Measurements from ENCODE around the gene DVL3.

Gene DVL3

GRCh38 chr3:184176377-184177330, 21.5 kb downstream of the DVL3 start:
- DNase-seq (ENCODE audit: insufficient read length, low spot score), result no peak
- FAIRE-seq, result no peak

- DNase-seq (ENCODE audit: insufficient read length, low spot score), result no peak
- no peak for FAIRE-seq
Measured at GRCh38 chr3:184177331-184177731, 22.2 kb downstream of the DVL3 start.

DNA sequence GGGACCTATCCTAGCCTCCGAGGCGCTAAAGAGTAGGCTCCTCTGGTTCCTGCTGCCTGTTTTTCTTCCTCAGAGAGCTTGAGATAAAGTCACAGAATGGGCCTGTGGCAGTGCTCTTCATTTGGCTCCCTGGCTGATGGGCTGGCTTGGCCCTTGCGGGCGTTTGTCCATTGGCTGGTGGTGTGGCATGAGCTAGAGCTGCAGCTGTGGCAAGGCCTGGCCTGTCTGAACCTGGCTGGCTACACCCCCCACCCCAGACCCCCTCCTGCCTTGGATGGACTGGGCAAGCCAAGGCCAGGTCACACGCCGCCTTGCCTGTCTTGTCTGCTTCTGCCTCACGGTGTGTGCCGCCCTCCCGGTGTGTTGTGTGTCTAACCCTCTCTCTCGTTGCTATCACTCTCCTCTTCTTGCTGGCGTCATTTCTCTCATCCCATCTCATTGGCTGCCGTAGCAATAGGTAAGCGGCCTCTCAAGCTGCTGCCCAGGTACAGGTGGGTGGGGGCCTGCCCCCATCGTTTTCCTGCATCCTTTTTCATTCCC, 22.7 kb downstream of the DVL3 start:
- no peak for FAIRE-seq
- DNase-seq (ENCODE audit: insufficient read length, low spot score), result no peak

- no peak for FAIRE-seq
- no peak for DNase-seq (ENCODE audit: insufficient read length, low spot score)
Measured at GRCh38 chr3:184178521-184179138, 23.5 kb downstream of the DVL3 start.

DNA sequence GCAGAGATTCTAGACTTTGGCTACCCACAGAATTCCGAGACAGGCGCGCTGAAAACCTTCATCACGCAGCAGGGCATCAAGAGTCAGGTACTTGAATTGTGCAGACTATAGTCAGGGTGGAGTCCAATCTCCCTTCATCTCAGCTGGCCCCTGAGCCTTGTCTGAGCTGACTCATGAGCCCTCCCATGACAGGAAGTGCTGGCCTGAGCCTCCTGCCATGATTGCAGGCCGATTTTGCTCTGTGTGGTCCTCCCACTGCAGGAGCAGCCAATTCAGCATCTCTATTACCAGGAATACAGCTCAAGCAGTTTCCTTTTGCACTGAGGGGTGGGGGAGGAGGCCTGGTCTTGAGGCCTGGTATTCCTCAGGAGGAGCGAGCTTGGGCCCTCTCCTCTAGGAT, 25.0 kb downstream of the DVL3 start:
- DNase-seq (ENCODE audit: insufficient read length, low spot score), result no peak
- no peak for FAIRE-seq

DNA sequence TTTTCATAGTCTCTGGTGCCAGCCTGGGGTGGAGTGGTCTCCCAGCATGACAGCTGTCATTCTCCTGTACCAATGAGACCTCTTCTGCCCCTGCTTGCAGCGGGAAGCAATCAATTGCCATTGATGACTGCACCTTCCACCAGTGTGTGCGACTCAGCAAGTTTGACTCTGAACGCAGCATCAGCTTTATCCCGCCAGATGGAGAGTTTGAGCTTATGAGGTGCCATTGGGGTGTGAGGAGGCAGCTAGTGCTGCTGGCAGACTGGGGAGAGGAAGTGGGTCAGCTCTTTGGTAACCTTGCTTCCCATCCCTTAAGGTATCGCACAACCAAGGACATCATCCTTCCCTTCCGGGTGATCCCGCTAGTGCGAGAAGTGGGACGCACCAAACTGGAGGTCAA, 26.4 kb downstream of the DVL3 start:
- FAIRE-seq (no peak), DNase-seq (ENCODE audit: insufficient read length, low spot score) (no peak)

- DNase-seq (ENCODE audit: insufficient read length, low spot score) (no peak), FAIRE-seq (no peak)
Measured at GRCh38 chr3:184183679-184184078, 28.5 kb downstream of the DVL3 start.

- FAIRE-seq (no peak), DNase-seq (ENCODE audit: insufficient read length, low spot score) (no peak)
Measured at GRCh38 chr3:184184546-184185230, 29.5 kb downstream of the DVL3 start.

DNA sequence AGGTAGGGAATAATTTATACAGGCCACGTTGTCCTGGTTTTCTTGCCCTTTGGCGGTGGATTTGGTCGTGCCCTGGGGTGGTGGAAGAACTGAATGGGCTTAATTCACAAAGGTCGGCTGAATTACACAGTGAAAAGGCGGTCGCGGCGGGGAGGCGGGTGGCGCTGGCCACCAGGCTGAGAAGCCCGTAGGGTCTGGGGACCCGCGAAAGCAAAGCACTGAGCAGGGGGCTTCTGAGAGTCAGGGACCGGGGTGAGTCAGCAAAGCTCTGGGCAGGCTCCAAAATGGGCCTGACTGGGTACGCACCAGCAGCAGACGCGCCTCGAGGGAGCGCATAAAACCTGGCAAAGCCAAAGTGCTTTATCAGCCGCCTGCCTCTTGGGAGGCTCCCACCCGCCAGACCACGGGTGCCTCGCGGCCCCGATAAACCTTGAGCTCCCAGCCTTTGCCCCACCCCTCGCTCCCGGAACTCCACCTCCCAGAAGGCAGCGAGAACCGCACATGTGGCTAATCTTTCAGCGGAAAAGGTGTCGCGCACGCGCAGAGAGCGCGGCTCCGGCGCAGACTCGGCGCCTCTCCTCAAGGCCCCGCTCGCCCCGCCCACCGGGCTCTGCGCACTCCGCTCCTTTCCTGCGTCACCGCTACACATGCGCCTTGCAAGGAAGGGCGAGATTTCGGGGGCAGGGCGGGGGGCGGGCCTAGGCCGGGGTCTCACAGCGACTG, 30.4 kb downstream of the DVL3 start:
- DNase-seq (ENCODE audit: insufficient read length, low spot score), result peak; percentile 96
- FAIRE-seq, result peak; percentile 96

DNA sequence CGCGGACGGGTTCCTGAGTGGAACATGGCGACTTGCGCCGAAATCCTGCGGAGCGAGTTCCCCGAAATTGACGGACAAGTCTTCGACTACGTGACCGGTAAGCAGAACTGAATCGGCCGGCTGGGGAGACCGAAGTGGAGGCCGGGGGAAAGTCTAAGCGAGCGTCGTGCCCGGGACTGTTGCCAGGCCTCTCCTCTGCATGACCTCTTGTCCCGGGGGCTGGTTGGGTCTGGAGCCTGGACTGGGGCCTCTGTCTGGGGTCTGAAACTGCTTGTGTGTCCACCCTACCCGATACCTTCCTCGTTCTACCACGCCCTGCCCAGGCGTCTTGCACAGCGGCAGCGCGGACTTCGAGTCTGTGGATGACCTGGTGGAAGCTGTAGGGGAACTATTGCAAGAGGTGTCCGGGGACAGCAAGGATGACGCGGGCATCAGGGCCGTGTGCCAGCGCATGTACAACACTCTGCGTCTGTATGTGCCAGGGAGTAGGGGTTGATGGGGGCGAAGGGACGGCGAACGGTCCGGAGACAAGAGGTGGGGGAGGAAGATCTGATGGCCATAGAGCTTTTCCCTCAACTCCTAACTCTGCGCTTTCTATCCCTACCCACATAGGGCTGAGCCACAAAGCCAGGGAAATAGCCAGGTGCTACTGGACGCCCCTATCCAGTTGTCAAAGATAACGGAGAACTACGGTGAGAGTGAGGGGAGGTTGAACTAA, 31.2 kb downstream of the DVL3 start, which contains the start of gene ABCF3:
ABCF3 (plus strand) TSS at position 16 of the 718 bp plus-strand sequence; CDS start at position 25, 9 bp downstream.
- no peak for DNase-seq (ENCODE audit: insufficient read length, low spot score)
- peak; percentile 28 for FAIRE-seq

DNA sequence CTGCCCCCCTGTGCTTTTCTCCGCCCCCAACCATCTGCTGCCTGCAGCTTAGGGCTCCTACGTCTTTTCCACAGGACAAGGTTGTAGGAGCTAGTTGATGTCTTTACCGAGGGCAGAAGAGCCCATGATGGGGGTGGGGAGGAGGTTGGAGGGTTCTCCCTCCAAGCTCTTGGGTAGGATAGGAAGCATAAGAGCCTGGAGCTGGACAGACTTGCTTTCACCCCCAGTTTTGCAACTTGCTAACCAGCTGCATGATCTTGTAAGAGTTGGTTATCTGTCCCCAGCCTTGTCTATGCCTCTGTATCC, 31.7 kb downstream of the DVL3 start:
- no peak for FAIRE-seq
- DNase-seq (ENCODE audit: insufficient read length, low spot score), result no peak

- FAIRE-seq (no peak), DNase-seq (ENCODE audit: insufficient read length, low spot score) (no peak)
Measured at GRCh38 chr3:184188080-184188479, 32.9 kb downstream of the DVL3 start.

DNA sequence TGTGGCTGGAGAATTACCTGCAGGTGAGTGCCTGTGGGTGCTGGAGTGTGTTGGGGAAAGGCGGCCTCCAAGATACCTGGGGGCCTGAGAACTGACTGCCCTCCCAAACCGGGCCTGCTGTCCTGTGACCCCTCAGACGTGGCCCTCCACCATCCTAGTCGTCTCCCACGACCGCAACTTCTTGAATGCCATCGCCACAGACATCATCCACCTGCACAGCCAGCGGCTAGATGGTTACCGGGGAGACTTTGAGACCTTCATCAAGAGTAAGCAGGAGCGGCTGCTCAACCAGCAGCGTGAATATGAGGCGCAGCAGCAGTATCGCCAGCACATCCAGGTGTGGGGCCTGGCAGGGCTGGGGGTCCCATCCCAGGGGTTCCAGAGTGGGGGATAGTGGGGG, 34.2 kb downstream of the DVL3 start:
- no peak for DNase-seq (ENCODE audit: insufficient read length, low spot score)
- FAIRE-seq, result no peak

GRCh38 chr3:184192889-184193288, 37.7 kb downstream of the DVL3 start:
- no peak for FAIRE-seq
- no peak for DNase-seq (ENCODE audit: insufficient read length, low spot score)

GRCh38 chr3:184193991-184194539, 38.9 kb downstream of the DVL3 start:
- DNase-seq (ENCODE audit: insufficient read length, low spot score), result no peak
- FAIRE-seq, result no peak

DNA sequence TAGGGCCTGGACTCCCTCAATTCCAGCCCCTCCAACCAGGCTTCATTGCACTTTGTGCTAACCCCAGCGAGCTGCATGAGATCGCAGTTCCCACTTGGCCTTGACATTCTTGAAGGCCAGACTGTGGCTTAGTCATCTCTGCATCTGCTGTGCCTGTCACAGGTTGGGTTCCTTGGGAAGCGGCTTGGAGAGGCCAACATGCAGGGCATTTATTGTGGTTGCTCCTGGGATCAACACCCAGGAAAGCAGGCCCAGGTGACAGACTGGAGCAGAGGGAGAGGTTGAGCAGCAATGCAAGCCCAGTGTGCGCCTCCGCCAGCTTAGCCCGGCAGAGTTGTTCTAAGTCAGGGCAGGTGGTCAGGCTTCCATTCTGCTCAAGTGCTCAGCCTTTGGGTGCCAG, 41.4 kb downstream of the DVL3 start:
- FAIRE-seq (no peak), DNase-seq (ENCODE audit: insufficient read length, low spot score) (no peak)

- FAIRE-seq (no peak), DNase-seq (ENCODE audit: insufficient read length, low spot score) (no peak)
Measured at GRCh38 chr3:184198509-184198908, 43.3 kb downstream of the DVL3 start.

DNA sequence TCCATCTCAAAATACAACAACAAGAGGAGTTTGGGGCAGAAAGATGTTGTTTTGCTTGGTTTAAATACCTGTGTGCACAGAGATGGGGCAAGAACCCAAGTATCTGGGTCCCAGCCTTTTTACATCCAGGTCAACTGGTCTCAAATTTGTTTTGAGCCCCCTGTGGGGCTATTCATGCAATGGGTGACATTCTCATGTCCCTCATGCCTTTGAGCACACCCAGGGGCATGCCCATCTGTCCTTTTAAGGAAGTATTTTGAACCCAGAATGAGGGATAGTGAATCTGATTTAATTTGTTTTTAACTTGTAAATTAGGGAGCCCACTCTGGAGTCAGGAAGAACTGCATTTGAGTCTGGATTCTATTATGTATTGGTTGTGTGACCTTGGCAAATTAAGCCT, 45.6 kb downstream of the DVL3 start:
- no peak for DNase-seq (ENCODE audit: insufficient read length, low spot score)
- no peak for FAIRE-seq

- no peak for DNase-seq (ENCODE audit: insufficient read length, low spot score)
- no peak for FAIRE-seq
Measured at GRCh38 chr3:184203526-184203925, 48.3 kb downstream of the DVL3 start.

All from GM19239 (cell line).